VCaP (cell line): ENCODE measurements around the gene MYO3B.
A peak's percentile ranks its signal among the peaks of the same experiment; 100 is the strongest.

ENCODE experiments used
- H3K27ac ChIP-seq: fragments of 450-650 bp; 2 replicates; pipeline ENCODE4 v1.5.1; 2017
- TF ChIP-seq, protein P1 (sequence below): fragments of 450-650 bp; conservative IDR thresholded peaks from 2 replicates; pipeline ENCODE4 v1.5.1; 2017; ENCODE audit warnings: mild to moderate bottlenecking, moderate library complexity

MYO3B gene

DNA sequence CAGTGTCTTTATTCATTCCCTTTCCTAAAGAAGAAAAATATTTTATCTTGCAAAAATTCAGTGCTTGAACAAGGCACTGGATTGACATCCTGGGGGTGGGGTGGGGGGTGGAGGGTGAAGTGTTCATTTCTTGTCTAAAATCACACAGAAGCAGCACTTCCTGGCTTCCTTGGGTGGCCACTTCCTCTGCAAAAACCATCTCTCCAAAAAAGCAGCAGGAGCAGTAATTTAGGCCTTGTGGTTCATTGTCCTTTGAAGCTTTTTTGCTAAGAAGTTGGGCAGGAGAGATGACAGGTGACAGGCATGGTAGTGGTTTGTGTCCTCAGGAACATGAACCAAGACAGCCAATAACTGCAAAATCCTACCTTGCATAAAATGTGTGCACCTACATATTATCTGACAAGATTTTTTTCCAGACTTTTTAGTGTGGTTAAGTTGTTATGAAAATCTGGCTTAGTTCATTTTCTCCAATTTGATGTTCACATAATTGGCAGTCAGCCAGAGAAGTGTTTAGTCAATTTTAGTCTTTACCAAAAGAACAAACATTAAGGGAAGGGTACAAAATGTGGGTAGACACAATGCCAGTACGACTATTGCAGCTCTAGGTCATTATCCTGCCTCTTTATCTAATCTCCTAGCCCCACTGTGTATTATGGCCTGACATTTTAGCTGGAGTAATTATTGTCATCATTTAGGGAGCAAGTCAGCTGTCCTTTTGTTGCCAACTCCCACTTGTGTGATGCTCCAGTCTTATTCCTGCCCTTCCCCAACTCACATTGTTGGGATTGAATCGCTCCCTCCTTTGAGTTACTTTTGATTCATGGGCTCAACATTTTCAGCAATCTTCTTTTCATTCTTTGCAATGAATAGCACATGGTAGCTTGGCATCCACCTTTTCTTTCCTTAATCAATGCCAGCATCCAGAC, 177.2 kb downstream of the MYO3B start:
- H3K27ac ChIP-seq = no peak overlapping the region
- TF ChIP-seq, protein P1, sequence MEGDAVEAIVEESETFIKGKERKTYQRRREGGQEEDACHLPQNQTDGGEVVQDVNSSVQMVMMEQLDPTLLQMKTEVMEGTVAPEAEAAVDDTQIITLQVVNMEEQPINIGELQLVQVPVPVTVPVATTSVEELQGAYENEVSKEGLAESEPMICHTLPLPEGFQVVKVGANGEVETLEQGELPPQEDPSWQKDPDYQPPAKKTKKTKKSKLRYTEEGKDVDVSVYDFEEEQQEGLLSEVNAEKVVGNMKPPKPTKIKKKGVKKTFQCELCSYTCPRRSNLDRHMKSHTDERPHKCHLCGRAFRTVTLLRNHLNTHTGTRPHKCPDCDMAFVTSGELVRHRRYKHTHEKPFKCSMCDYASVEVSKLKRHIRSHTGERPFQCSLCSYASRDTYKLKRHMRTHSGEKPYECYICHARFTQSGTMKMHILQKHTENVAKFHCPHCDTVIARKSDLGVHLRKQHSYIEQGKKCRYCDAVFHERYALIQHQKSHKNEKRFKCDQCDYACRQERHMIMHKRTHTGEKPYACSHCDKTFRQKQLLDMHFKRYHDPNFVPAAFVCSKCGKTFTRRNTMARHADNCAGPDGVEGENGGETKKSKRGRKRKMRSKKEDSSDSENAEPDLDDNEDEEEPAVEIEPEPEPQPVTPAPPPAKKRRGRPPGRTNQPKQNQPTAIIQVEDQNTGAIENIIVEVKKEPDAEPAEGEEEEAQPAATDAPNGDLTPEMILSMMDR = no peak

DNA sequence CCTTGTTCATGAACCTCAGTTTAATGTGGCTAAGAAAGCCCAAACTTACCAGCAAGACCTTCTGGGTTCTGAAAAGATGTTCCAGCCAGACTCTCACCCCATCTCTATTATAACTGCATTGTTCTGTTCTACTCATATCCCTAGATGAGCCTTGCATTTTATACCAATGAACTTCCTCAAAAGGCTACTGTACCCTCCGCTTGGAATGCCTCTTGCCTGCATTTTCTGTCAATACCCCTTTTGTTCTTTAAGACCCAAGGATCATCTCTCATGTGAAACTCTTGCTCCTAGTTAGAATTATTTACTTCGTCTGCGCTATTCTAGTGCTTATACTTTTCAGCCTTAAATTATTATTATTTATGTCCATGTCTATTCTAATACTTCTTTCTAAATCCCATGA, 181.5 kb downstream of the MYO3B start:
- TF ChIP-seq, protein P1 = no peak
- no peak overlapping the region for H3K27ac ChIP-seq

DNA sequence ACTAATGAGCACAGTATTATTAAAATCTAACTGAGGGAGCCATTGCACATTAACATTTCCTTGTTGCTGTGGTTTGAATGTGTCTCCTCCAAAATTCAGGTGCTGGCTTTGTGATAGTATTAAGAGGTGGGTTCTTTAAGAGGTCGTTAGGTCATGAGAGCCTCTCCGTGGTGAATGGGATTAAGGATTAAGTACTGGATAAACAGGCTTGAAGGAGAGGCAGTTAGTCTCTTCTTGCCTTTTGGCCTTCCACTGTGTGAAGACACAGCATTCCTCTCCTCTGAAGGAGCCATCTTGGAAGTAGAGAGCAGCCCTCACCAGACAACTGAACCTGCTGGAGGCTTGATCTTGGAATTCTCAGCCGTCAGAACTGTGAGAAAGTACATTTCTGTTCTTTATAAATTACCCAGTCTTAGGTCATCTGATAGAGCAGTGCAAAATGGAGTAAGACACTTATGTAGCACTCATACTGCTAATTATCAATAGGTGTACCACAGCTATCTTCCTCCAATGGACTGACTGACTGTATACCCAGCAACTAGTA, 182.7 kb downstream of the MYO3B start:
- TF ChIP-seq, protein P1 = no peak
- H3K27ac ChIP-seq = no peak overlapping the region

DNA sequence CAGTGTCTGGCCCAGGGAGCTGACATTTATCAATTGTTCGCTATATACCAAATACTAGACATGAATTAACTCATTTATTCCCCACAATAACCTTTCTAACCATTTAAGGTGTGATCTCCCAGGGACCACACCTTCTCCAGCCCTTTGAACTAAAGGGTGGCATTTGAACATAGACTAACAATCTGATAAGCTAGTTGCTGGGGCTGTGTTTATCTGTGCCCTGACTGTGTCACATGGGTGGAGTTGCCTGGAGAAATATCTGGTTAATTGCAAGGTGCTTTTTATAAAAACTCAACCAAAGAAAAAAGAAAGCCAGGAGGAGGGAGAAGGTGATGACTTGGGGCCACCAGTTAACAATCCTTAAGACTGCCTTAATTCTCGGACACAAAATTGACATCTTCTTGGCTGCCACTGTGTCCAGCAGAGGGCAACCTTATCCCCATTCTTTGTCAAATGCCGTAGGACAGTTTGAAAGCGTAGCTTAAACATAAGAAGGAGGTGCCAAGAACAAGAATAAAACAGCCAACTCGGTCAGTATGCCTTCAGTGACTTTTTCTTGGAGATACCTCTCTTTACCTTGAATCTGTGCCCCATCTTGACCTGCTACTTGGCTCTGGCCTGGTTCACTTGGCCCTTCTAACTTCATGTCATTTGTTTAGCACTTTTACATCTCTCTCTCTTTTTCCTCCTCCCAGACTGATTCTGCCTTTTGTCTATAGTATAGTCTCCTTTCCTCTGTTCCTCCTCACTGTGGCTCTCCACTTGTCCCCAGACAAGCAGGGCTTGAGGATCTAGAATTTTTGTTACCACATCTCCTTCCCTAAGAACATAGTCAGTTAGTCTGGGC, 183.4 kb downstream of the MYO3B start:
- H3K27ac ChIP-seq = no peak overlapping the region
- TF ChIP-seq, protein P1 = peak; percentile 86

DNA sequence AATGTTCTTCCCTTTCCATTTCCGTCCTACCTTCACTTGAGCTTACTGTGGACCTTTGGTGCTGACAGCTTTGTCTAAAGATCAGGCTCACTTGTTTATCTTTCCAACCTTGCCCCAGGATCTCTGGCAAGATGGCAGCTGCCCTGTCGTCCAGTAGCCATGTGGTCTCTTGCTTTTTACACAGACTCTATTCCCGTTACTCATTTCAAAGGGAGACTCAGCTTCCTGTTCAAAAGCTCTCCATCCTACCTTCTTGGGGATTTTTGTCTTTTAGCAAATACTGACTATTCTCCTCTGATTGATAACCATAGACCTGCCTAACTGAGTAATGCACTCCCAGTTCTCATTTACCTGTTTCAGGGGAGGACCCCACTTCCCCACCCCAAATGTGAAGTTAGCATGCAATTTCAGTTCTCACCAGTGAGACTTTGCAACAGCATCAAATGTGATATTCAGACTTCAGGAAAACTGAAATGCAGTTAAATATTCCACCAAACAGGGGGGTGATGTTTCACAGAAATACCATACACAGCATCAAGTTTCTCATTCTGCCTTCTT, 184.4 kb downstream of the MYO3B start:
- TF ChIP-seq, protein P1 = no peak
- peak overlapping the region; percentile 49 for H3K27ac ChIP-seq

DNA sequence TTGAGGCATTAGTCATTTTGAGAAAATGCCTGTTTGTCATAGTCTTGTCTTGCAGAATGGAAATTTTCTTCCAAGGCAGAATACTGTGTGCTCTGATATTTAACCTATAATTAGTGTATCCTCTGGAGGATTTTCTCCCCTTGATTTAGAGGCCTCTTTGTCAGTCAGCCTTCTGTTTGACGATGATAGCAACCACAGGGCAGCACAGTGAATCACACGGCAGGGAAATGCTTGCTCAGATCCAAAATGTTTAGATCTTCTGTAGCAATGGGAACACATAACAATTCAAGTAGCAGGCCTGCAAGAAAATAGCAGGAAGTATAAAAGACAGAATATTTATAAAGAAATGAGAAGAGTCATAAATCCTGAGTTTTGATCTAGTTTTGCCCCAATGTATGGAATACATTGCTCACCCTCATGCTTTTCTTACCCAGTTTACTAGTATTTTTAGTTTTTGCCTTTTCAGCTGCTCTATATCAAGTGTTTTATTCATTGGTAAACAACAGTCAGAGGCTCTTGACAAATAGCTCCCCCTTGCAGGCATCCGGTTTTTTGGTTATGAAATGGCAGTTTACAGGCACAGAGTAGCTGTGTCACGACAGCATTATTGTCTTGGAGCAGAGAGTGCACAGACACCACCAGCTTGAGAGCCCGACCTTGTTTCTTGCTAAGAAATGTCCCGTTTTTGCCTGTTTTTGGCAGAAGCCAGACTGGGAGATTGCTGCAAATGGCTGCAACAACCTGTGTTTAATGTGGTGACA, 185.1 kb downstream of the MYO3B start:
- H3K27ac ChIP-seq = peak overlapping the region; percentile 49
- TF ChIP-seq, protein P1 = peak; percentile 24
